Activated T-cell treated with anti-CD3 and anti-CD28 coated beads, Interleukin-2, amount 50 U/mL, for 24 hours (primary cell): ENCODE measurements around the gene SRL.
"Not testable (repeated sequence)": the region's sequence is repeated elsewhere in the genome, so short reads cannot be mapped to it uniquely, and the experiment has no call there.

Experiments used
- DNase-seq: peaks from one replicate; pipeline ENCODE4 v3.0.0-alpha.2; 2020
- H3K27ac Mint-ChIP-seq: 2 replicates; pipeline ENCODE4 v1.8.0; 2020; ENCODE audit warnings: mild to moderate bottlenecking, mixed read lengths
- H3K27me3 Mint-ChIP-seq: 2 replicates; pipeline ENCODE4 v1.8.0; 2020; ENCODE audit warnings: mixed read lengths
- H3K36me3 Mint-ChIP-seq: 2 replicates; pipeline ENCODE4 v1.8.0; 2020; ENCODE audit warnings: low read depth, mixed read lengths
- H3K4me1 Mint-ChIP-seq: 2 replicates; pipeline ENCODE4 v1.8.0; 2020; ENCODE audit warnings: low read depth, mixed read lengths
- H3K4me3 Mint-ChIP-seq: 2 replicates; pipeline ENCODE4 v1.8.0; 2020; ENCODE audit warnings: mild to moderate bottlenecking, moderate library complexity, mixed read lengths
- H3K9me3 Mint-ChIP-seq: 2 replicates; pipeline ENCODE4 v1.8.0; 2020; ENCODE audit warnings: mixed read lengths

The SRL gene

DNA sequence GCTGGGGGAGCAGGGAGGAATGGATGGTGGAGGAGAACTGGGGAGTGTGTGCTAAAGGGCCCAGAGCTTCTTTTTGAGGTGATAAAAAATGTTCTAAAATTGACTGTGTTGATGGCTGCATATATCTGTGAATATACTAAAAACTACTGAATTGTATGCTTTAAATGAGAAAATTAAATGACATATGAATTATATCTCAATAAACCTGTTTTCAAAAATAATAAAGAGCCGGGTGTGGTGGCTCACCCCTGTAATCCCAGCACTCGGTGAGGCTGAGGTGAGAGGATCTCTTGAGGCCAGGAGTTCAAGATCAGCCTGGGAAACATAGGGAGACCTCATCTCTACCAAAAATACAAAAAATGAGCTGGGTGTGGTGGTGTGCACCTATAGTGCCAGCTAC, 16.8 kb downstream of the SRL start:
- H3K4me1 Mint-ChIP-seq = no peaks in the 10 kb centered on the region
- H3K4me3 Mint-ChIP-seq = no peak overlapping the region
- H3K9me3 Mint-ChIP-seq = no peaks in the 10 kb centered on the region
- no peak overlapping the region for H3K27ac Mint-ChIP-seq
- no peak for DNase-seq
- no peaks in the 10 kb centered on the region for H3K27me3 Mint-ChIP-seq
- H3K36me3 Mint-ChIP-seq = no peaks in the 10 kb centered on the region

DNA sequence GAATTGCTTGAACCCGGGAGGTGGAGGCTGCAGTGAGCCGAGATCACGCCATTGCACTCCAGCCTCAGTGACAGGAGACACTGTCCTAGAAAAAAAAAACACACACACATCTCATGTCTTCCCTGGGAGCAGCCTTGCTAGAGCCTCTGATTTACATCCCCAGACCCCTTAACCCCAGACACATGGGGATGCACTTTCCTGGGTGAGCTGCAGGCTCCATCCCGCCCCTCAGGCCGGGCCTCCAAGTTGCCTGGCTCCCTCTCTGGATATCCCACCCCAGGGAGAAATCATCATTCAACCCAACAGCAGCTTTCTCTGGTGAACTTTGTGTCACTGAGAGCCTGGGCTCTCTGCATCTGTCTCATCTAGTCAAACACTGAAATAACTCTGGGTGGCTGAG, 21.5 kb downstream of the SRL start:
- DNase-seq = no peak
- Mint-ChIP-seq H3K4me1 (no peaks in the 10 kb centered on the region), H3K27me3 (peaks cover 4% of the 10 kb centered on the region), H3K9me3 (no peaks in the 10 kb centered on the region), H3K27ac (no peak overlapping the region), H3K4me3 (no peak overlapping the region), H3K36me3 (no peaks in the 10 kb centered on the region)

DNA sequence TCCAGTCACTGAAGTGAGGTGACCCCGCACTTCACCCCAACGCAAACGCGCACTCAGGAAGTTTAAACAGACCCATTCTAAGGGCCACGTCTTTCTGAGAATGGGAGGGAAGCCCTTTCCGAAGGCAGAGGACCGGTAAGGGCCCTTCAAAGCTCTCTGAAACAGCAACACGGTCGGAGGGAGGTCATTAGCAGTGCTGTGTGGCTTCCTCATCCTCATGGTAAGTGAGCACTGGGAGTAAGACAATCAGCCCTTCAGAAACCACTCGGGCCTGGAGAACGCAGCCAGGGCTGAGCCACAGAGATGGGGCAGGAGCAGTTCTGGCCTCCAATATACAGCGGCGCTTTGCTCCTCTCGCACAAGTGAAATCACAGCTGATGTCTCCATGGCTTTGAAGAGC, 23.7 kb downstream of the SRL start:
- Mint-ChIP-seq H3K36me3 (no peaks in the 10 kb centered on the region), H3K4me1 (no peaks in the 10 kb centered on the region), H3K4me3 (no peak overlapping the region), H3K27ac (no peak overlapping the region), H3K9me3 (no peaks in the 10 kb centered on the region), H3K27me3 (peaks cover 4% of the 10 kb centered on the region)
- DNase-seq = no peak

DNA sequence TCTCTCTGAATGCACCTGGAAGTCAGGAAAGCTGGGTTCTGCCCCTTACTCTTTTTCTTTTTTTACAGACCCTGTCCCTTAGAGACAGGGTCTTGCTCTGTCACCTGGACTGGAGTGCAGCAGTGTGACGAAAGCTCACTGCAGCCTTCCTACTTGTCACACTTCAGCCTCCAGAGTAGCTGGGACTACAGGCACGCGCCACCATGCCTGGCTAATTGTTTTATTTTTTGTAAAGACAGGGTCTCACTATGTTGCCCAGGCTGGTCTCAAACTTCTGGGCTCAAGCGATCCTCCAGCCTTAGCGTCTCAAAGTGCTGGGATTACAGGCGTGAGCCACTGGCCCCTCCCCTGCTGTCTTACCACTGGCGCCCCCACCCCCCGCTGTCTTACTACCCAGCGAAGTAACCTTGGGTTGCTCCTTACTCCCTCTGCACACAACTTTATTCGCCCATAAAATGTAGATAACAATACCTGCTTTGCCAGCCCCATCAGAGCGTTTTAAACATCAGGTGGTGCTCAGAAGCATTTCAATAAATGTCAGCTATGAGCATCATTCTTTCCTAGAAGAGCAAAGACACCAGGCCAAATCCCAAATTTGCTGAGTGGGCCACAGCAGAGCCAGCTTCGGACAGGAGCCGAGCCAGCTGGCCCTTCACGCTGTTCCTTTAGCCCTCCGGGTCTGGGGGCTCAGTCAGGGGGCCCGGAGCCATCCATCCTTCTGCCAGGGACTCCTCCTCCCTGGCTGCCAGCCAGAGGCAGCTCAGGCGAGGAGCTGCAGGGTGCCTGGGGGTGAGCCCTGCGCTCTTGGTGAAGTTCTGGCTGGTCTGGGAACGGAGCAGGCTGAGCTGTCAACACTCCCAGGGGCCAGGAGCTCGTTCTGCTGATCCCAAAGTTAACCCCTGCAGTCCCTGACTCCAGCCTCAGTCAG, 24.4 kb downstream of the SRL start:
- Mint-ChIP-seq H3K4me3 (no peak overlapping the region), H3K27ac (no peak overlapping the region), H3K9me3 (no peaks in the 10 kb centered on the region), H3K4me1 (no peaks in the 10 kb centered on the region), H3K36me3 (no peaks in the 10 kb centered on the region), H3K27me3 (peaks cover 4% of the 10 kb centered on the region)
- DNase-seq = no peak

DNA sequence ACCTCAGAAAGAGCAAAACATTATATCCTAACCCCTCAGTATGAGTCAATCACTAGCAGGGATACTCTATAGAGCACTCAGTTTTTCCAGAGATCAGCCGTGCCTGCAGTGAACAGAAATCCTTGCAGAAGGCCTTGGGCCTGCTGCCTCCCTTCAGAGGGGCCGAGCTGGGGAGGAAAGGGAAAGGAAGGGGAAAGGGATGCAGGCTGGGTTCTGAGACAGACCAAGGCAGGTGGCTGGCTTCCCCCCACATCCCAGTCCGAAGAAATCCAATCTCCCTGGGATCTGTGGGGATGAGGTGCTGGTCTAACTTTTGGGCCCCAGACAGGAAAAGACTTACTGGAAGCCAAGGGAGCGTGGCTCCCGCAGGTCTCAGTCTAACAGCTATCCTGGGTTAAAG, 25.3 kb downstream of the SRL start:
- Mint-ChIP-seq H3K36me3 (no peaks in the 10 kb centered on the region), H3K27me3 (peaks cover 4% of the 10 kb centered on the region), H3K9me3 (no peaks in the 10 kb centered on the region), H3K4me3 (no peak overlapping the region), H3K4me1 (no peaks in the 10 kb centered on the region), H3K27ac (no peak overlapping the region)
- no peak for DNase-seq

DNA sequence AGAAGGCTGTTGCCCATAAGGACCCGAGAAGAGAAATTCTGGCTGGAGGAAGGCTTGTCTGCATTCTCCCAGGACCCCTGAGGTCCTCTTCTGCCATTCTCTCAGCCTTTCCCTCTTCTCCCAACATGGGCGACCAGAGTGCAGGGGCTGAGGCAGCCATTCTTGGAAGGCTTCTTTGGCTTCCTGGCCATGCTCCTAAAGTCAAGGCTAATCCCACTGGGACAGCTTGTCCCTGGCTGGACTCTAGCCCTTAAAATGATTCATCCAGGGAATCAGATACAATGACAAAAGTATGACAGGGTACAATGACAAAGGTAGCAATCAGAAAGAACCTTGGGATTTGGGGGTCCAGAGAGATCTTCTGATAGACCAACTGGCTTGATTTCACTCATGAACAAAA, 26.8 kb downstream of the SRL start:
- no peaks in the 10 kb centered on the region for H3K4me1 Mint-ChIP-seq
- no peak for DNase-seq
- H3K27me3 Mint-ChIP-seq = peaks cover 4% of the 10 kb centered on the region
- H3K4me3 Mint-ChIP-seq = no peak overlapping the region
- H3K36me3 Mint-ChIP-seq = no peaks in the 10 kb centered on the region
- H3K27ac Mint-ChIP-seq = no peak overlapping the region
- no peaks in the 10 kb centered on the region for H3K9me3 Mint-ChIP-seq

DNA sequence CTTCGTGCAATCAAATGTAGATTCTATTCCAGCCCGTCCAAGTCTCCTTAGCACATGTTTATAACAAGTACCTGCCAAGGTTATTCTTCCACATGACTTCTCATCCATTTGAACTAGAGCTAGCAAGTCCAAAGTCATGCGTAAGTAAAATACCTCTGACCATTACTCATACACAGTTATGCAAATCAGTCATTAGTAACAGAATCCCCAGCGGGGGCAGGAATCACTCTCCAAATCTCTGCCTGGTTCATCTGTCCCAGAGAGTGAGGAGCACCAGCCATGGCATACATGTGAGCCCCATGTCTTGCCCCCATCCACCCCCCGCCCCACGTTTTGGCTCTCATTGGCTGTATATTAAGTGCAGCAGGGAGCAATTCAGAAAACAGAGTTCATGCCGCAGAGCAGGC, 27.7 kb downstream of the SRL start:
- Mint-ChIP-seq H3K27me3 (peaks cover 4% of the 10 kb centered on the region), H3K4me1 (no peaks in the 10 kb centered on the region), H3K27ac (no peak overlapping the region), H3K36me3 (no peaks in the 10 kb centered on the region), H3K9me3 (no peaks in the 10 kb centered on the region), H3K4me3 (no peak overlapping the region)
- no peak for DNase-seq

DNA sequence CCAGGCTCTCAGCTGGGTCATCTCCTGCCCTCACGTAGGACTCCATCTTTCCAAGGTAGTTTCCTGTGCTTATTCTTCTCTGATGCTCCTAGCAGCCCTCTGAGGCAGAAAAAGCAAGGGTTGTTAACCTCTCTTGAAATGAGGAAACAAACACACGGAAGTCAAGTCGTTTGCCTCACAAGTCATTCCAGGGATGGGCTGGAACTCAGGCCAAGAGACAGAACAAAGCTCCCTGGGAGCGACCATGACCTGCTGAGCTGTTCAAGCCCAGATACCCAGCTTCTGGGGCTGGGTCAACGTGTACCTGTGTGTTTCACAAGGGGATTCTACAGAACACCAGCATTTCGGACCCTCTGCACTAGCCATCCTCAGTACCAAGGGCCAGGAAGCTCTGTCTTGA, 28.1 kb downstream of the SRL start:
- no peak overlapping the region for H3K27ac Mint-ChIP-seq
- no peaks in the 10 kb centered on the region for H3K9me3 Mint-ChIP-seq
- H3K27me3 Mint-ChIP-seq = peaks cover 4% of the 10 kb centered on the region
- no peaks in the 10 kb centered on the region for H3K4me1 Mint-ChIP-seq
- DNase-seq = no peak
- H3K4me3 Mint-ChIP-seq = no peak overlapping the region
- no peaks in the 10 kb centered on the region for H3K36me3 Mint-ChIP-seq

DNA sequence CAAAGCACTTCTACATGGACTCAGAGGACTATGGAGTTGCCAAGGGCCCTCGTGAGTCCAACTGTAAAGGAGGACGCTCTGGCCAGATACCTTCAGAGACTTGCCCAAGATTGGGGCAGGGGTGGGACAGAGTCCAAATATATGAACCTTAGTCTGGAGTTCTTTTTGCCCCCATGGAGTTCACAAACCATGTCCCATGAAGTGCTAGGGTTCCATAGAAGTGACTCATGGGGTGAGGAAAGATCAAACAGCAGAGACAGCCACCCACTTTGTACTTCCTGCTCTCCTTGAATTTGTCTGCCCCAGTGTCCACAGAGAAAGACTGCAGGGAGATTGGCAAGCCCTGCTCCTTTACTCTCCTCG, 29.0 kb downstream of the SRL start:
- Mint-ChIP-seq H3K4me1 (no peaks in the 10 kb centered on the region), H3K27ac (no peak overlapping the region), H3K27me3 (peaks cover 4% of the 10 kb centered on the region), H3K9me3 (no peaks in the 10 kb centered on the region), H3K36me3 (no peaks in the 10 kb centered on the region), H3K4me3 (no peak overlapping the region)
- DNase-seq = no peak

DNA sequence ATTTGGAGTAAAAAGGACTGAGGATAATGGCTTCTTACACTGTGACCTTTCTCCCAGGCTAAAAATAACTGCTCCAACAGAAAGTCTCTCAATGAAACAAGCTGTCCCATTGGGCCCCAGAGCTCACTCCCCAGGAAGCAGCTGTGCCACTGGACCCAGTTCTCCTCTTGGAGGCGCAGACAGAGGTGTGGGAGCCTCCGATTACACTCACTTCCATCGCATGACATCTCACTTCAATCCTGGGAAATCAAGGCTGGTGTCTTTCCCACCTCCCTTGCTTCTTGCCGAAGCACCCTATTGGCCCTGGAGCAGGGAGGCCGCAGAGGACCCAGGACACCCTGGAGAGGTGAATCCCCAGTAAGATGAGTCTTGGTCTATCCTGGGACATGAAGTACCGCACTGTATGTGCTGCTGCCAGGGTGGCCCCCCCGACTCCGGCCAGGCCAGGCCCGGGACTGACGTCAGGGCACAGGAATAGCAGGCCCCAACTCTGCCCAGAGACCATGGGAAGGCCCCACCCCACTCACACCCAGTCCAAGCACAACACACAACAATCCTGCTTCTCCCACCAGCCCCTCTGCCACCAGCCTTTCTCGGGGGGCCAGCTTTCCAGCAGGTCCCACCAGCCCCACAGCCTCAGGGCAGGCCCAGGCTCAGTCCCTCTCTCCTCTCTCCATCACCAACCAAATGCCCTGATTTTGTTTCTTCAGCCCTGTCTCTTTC, 29.5 kb downstream of the SRL start:
- Mint-ChIP-seq H3K4me3 (no peak overlapping the region), H3K4me1 (no peaks in the 10 kb centered on the region)

DNA sequence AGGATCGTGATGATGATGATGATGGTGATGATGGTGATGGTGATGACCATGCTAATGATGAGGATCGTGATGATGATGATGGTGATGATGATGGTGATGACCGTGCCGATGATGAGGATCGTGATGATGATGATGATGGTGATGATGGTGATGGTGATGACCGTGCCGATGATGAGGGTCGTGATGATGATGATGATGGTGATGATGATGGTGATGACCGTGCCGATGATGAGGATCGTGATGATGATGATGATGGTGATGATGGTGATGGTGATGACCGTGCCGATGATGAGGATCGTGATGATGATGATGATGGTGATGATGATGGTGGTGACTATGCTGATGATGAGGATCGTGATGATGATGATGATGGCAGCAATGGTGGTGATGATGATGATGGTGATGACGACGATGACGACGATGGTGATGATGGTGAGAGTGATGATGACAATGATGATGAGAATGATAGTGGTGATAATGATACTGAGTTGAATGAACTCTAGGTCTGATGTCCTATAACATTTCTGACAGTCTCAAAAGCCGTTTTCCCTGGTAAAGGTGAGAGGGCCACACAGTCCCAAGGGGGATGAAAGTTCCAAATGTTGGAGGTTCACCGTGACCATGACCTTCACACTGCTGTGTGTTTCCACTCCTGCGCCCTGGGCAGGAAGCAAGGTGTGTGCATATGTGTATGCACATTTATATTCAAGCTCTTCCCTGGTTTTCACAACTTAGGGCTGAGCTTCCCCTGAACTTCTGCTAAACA, 30.3 kb downstream of the SRL start:
- not testable (repeated sequence) for H3K27me3 Mint-ChIP-seq, DNase-seq, H3K9me3 Mint-ChIP-seq, H3K36me3 Mint-ChIP-seq, H3K27ac Mint-ChIP-seq, H3K4me1 Mint-ChIP-seq, H3K4me3 Mint-ChIP-seq

More for the DNA sequence above, 29.5 kb downstream of the SRL start:
- no peak for DNase-seq
- Mint-ChIP-seq H3K27ac (no peak overlapping the region), H3K27me3 (peaks cover 4% of the 10 kb centered on the region), H3K36me3 (no peaks in the 10 kb centered on the region), H3K9me3 (no peaks in the 10 kb centered on the region)

DNA sequence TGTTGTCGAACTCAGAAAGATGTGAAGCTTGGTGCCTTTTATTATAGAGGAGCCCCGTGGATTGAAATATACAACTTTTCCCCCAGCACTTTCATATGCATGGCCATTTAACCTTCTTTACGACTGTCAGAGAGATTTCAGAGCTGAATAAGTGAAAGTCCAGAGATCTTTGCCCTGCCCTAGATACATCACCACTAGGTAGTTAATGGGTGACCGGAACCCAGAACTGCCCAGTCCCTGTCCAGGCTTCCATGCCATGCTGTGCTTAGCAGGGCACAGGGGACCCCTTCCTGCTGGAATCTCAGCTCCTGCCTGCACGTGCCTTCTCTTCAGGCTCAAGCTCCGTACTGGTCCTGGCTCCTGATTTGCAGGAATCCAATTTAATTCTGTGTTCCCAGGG, 32.2 kb downstream of the SRL start:
- Mint-ChIP-seq H3K36me3 (no peaks in the 10 kb centered on the region), H3K9me3 (no peaks in the 10 kb centered on the region), H3K4me1 (peaks cover 7% of the 10 kb centered on the region), H3K4me3 (no peak overlapping the region), H3K27ac (no peak overlapping the region), H3K27me3 (peaks cover 2% of the 10 kb centered on the region)
- no peak for DNase-seq

DNA sequence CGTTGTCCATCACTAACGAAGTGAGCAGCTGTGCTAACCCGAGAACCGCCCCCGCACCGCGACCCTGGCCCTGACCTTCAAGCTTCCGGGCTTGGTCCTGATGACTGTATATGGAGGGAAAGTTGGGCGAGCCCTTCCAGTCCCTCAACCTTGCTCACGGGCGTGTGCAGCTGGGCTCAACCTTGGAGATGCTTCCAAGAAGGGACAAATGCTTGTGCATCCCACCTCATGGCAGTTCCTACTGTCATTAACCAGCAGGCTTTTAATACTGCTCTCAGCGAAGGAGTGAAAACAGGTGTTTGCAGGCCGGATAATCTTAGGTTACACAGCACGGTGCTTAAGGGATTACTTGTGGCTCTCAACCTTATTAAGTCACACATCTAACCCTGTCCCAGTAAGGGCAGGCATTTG, 33.5 kb downstream of the SRL start:
- no peak for DNase-seq
- peak overlapping the region; percentile 40 for H3K27ac Mint-ChIP-seq
- H3K27me3 Mint-ChIP-seq = peaks cover 2% of the 10 kb centered on the region
- H3K4me1 Mint-ChIP-seq = peaks cover 7% of the 10 kb centered on the region
- H3K4me3 Mint-ChIP-seq = no peak overlapping the region
- no peaks in the 10 kb centered on the region for H3K36me3 Mint-ChIP-seq
- H3K9me3 Mint-ChIP-seq = no peaks in the 10 kb centered on the region

DNA sequence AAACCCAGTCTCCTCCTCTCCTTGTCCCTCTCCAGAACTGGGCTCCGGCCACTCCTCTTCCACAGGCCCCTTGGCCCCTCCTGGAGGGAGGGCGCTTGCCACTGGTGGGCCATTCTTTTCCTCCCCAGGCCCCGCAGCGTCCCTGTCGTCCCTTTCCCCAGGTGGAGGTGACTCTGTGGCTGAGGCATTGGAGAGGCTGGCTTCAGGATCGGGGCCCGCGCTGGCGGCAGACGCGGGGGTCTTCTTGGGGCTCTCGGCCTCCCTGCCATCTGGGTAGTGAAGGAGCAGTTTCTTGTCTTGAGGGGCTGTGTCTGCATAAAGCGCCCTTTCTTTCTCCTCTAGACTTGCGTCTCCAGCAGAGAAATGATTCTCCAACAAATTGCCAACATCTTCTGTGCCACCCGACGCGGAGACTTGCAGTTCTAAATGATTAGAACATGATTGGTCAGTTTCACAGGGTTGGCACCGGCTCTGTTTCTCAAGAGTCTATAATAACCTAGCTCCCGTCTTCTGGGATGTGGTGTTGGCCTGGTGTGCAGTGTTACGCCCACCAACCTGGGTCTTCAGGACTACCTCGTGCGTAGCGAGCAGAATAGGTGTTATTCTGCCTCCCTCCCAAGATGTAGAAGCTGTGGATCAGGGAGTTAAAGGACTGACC, 34.1 kb downstream of the SRL start:
- Mint-ChIP-seq H3K9me3 (no peaks in the 10 kb centered on the region), H3K27ac (no peak overlapping the region), H3K4me1 (peaks cover 7% of the 10 kb centered on the region), H3K4me3 (no peak overlapping the region), H3K27me3 (peaks cover 2% of the 10 kb centered on the region), H3K36me3 (no peaks in the 10 kb centered on the region)
- no peak for DNase-seq
